Endothelial cell of umbilical vein (primary cell): ENCODE results near the gene IL20. TPM values are rescaled to one million over a fixed set of nuclear protein-coding genes. Genes with fewer than 3 reads are reported as not detected.

Experiments
- Bru-seq: library from RNA; stranded (reverse); fragments of 400-500 nt; gene quantifications from one replicate; lab custom pipeline; 2021; lab: Mats Ljungman, UMichigan
- BruChase-seq, 2 experiments: library from RNA; stranded (reverse); fragments of 400-500 nt; gene quantifications; one replicate each; lab custom pipeline; 2021; lab: Mats Ljungman, UMichigan
- BruUV-seq: library from RNA; stranded (reverse); fragments of 400-500 nt; replicated peaks from 2 replicates; lab custom pipeline; 2021; lab: Mats Ljungman, UMichigan
- CTCF ChIA-PET: fragments of 300-600, 350-600 bp; sonication (Branson Sonifier 250); formaldehyde crosslinking; loops from one replicate; lab custom pipeline; 2021; ENCODE audit warnings: antibody characterized with exemption, inconsistent platforms; lab: Charles Lee
- POLR2A ChIA-PET: fragments of 300-600, 350-600 bp; sonication (Branson Sonifier 250); formaldehyde crosslinking; loops from one replicate; lab custom pipeline; 2021; ENCODE audit warnings: antibody characterized with exemption, inconsistent platforms; lab: Charles Lee
- DNase-seq: peaks from one replicate; pipeline ENCODE4 v3.0.0-alpha.2; 2011; ENCODE audit warnings: low read depth, low spot score
- FAIRE-seq: peaks from 2 replicates; lab custom pipeline; 2011; peaks lifted over from hg19 to GRCh38; lab: Jason Lieb, UNC
- H2AFZ ChIP-seq: 2 replicates; pipeline ENCODE4 v1.6.0; 2012; ENCODE audit warnings: low read depth, low read length, control low read depth, inconsistent platforms
- H3K27ac ChIP-seq: 2 replicates; pipeline ENCODE4 v1.5.1; 2011; ENCODE audit warnings: low read depth, mild to moderate bottlenecking, control low read depth, low read length, moderate library complexity; ENCODE audit not compliant: insufficient read depth
- H3K27me3 ChIP-seq, 2 experiments: 2 replicates each; pipeline versions ENCODE4 v1.6.0 to v1.6.1; 2011; ENCODE audit warnings: low read length in 2 of 2, mixed read lengths in 1 of 2; ENCODE audit not compliant: control insufficient read depth in 2 of 2, insufficient read depth in 2 of 2
- H3K36me3 ChIP-seq, 2 experiments: 2 replicates in 1 of 2; 3 replicates in 1 of 2; pipeline ENCODE4 v1.5.1; 2011; ENCODE audit warnings: low read length in 2 of 2, mild to moderate bottlenecking in 1 of 2, moderate library complexity in 1 of 2; ENCODE audit not compliant: control insufficient read depth in 2 of 2, insufficient read depth in 2 of 2; ENCODE audit errors: extremely low read depth in 1 of 2
- H3K4me1 ChIP-seq: 3 replicates; pipeline ENCODE4 v1.5.1; 2011; ENCODE audit warnings: mild to moderate bottlenecking, low read length; ENCODE audit not compliant: control insufficient read depth, insufficient read depth; ENCODE audit errors: extremely low read depth
- H3K4me2 ChIP-seq: 2 replicates; pipeline ENCODE4 v1.6.1; 2011; ENCODE audit warnings: low read length, control low read depth, mixed read lengths; ENCODE audit not compliant: insufficient read depth
- H3K4me3 ChIP-seq, 3 experiments: fragments of 200-600 bp in 1 of 3; sonication (generic), shearing (Covaris generic) in 1 of 3; replicated peaks in 1 of 3; 2 replicates each; pipeline ENCODE4 v1.5.1; 2011 to 2016; ENCODE audit warnings: control low read depth in 3 of 3, low read length in 3 of 3, mild to moderate bottlenecking in 2 of 3, inconsistent platforms in 1 of 3, low read depth in 1 of 3, moderate library complexity in 1 of 3; ENCODE audit not compliant: insufficient read depth in 1 of 3
- H3K79me2 ChIP-seq: 2 replicates; pipeline ENCODE4 v1.6.0; 2012; ENCODE audit warnings: low read length, inconsistent platforms; ENCODE audit not compliant: control insufficient read depth, insufficient read depth
- H3K9ac ChIP-seq: replicated peaks from 2 replicates; pipeline ENCODE3; 2011; ENCODE audit warnings: low read length, control low read depth; ENCODE audit not compliant: insufficient read depth; ENCODE audit errors: extremely low read depth
- H3K9me1 ChIP-seq: replicated peaks from 3 replicates; pipeline ENCODE4 v1.6.0; 2011; ENCODE audit warnings: mild to moderate bottlenecking, low read length; ENCODE audit not compliant: control insufficient read depth, insufficient read depth; ENCODE audit errors: extremely low read depth
- H3K9me3 ChIP-seq: replicated peaks from 2 replicates; pipeline ENCODE4 v1.5.1; 2012; ENCODE audit warnings: low read length, inconsistent platforms; ENCODE audit not compliant: control insufficient read depth, insufficient read depth
- H4K20me1 ChIP-seq: replicated peaks from 2 replicates; pipeline ENCODE3; 2011; ENCODE audit warnings: mild to moderate bottlenecking, low read length; ENCODE audit not compliant: control insufficient read depth, insufficient read depth; ENCODE audit errors: extremely low read depth
- MYC ChIP-seq: IDR thresholded peaks from one replicate; pipeline ENCODE4 v1.6.1; 2011; ENCODE audit warnings: mild to moderate bottlenecking, low read depth, low read length
- dilution Hi-C: fragments of 300-500 bp; cut with MboI; formaldehyde crosslinking; loops from one replicate; pipeline ENCODE4 v1.15.0; 2019; ENCODE audit warnings: low sequenced_read_pairs; ENCODE audit not compliant: extremely low pct_ligation_motif_present
- intact Hi-C: fragments of 100-400 bp; cut with micrococcal nuclease; formaldehyde crosslinking; loops from one replicate; pipeline ENCODE4 v1.10.0; 2022
- long read RNA-seq: library from polyadenylated mRNA; stranded (forward); transcript quantifications from one replicate; pipeline ENCODE4 v2.0.0, GENCODE V29; 2021
- polyA minus RNA-seq, 3 experiments: library from RNA; depleted of rRNA, polyadenylated mRNA; stranded (reverse); fragments of >200 nt; gene quantifications; 1 replicate in 1 of 3; 2 replicates in 2 of 3; pipeline ENCODE4 v1.2.3, GENCODE V29; 2011
- polyA plus RNA-seq, 4 experiments: library from polyadenylated mRNA; depleted of rRNA in 3 of 4; stranded (reverse) in 3 of 4; unstranded in 1 of 4; fragments of >200 nt; gene quantifications; 2 replicates each; pipeline versions ENCODE4 v1.2.1 to v1.2.3, GENCODE V29; 2011 to 2012; ENCODE audit warnings: missing spikeins in 1 of 4
- total RNA-seq: library from RNA; stranded (reverse); gene quantifications from 2 replicates; pipeline ENCODE4 v1.2.3, GENCODE V29; 2021
- TF ChIP-seq, protein P1 (sequence below), 2 donors: IDR thresholded peaks; 1 replicate in 1 of 2; 2 replicates in 1 of 2; pipeline ENCODE4 v1.5.1; 2011; ENCODE audit warnings: low read length in 2 of 2, mild to moderate bottlenecking in 2 of 2, moderate library complexity in 2 of 2, control low read depth in 1 of 2, inconsistent platforms in 1 of 2, low read depth in 1 of 2; ENCODE audit not compliant: insufficient read depth in 1 of 2; ENCODE audit errors: extremely low read depth in 1 of 2

The IL20 gene, protein sequence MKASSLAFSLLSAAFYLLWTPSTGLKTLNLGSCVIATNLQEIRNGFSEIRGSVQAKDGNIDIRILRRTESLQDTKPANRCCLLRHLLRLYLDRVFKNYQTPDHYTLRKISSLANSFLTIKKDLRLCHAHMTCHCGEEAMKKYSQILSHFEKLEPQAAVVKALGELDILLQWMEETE
- total RNA-seq (not detected in 2 replicates), polyA plus RNA-seq (not detected in 2 replicates), polyA minus RNA-seq (not detected in 2 replicates), Bru-seq, nascent RNA (not detected), BruChase-seq, experiment 1, labeled RNA remaining after a 6-hour chase (not detected), BruChase-seq, experiment 2, labeled RNA remaining after a 2-hour chase (not detected)
- not detected in 2 replicates for polyA plus RNA-seq (2011; cell fraction: cytosol; rRNA removed)
- not detected in 2 replicates for polyA plus RNA-seq (2011; cell fraction: nucleus; rRNA removed)
- polyA plus RNA-seq (2012): not detected in 2 replicates
- not detected for polyA minus RNA-seq (2011; cell fraction: cytosol; rRNA and poly(A)+ RNA removed)
- not detected in 2 replicates for polyA minus RNA-seq (2011; cell fraction: nucleus; rRNA and poly(A)+ RNA removed)
- long read RNA-seq: 0 reads

DNA sequence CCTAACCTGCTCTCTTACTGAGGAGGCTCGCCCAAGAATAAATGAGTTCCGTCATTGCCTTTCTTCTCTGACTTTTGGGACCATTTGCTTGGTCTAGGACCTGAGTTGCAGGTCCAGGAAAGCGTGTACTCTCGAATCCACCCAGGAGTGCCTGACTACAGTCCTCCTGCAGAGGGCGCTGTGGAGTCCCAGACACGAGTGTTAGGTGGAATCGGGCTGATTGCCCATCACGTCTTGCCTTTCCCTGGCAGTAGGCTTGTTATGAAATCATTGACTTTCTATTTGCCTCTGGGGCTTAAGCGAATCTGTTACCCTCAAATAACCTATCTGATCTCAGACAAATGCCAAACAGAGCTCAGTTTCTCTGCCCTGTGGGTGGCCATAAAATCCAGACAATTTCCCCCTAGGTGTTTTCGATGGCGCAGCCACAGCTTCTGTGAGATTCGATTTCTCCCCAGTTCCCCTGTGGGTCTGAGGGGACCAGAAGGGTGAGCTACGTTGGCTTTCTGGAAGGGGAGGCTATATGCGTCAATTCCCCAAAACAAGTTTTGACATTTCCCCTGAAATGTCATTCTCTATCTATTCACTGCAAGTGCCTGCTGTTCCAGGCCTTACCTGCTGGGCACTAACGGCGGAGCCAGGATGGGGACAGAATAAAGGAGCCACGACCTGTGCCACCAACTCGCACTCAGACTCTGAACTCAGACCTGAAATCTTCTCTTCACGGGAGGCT lies at the start of gene IL20:
Gene IL20, plus strand, starts transcription at position 685 of the 733 bp plus-strand sequence. CDS start 230 bp downstream, outside the sequence.
- H3K36me3 ChIP-seq: no peaks in the 10 kb centered on the region
- intact Hi-C loops: no loop called here
- no peak for FAIRE-seq
- H3K27me3 ChIP-seq: peaks cover 0 to 2% of the 10 kb centered on the region in 2 experiments
- no peak within 1 kb of the TSS for H2AFZ ChIP-seq
- BruUV-seq: no TSS peak
- ChIA-PET CTCF (interaction anchor here (0.6 to 1.2 kb wide), 3 partner anchors 16 to 47 kb away, joined by 3 to 4 read pairs (median 3); no protein-coding TSS in a partner anchor), POLR2A (no interaction called here)
- no peak within 1 kb of the TSS for H3K9ac ChIP-seq
- no peaks in the 10 kb centered on the region for H3K79me2 ChIP-seq
- DNase-seq: peak; percentile 27
- no peak within 1 kb of the TSS for H3K4me2 ChIP-seq
- dilution Hi-C loops: no loop called here
- H3K9me1 ChIP-seq: no peaks in the 10 kb centered on the region
- TF ChIP-seq, protein P1, sequence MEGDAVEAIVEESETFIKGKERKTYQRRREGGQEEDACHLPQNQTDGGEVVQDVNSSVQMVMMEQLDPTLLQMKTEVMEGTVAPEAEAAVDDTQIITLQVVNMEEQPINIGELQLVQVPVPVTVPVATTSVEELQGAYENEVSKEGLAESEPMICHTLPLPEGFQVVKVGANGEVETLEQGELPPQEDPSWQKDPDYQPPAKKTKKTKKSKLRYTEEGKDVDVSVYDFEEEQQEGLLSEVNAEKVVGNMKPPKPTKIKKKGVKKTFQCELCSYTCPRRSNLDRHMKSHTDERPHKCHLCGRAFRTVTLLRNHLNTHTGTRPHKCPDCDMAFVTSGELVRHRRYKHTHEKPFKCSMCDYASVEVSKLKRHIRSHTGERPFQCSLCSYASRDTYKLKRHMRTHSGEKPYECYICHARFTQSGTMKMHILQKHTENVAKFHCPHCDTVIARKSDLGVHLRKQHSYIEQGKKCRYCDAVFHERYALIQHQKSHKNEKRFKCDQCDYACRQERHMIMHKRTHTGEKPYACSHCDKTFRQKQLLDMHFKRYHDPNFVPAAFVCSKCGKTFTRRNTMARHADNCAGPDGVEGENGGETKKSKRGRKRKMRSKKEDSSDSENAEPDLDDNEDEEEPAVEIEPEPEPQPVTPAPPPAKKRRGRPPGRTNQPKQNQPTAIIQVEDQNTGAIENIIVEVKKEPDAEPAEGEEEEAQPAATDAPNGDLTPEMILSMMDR (IDR thresholded peaks at IDR 0.05; ENCODE audit: extremely low read depth in 1 of 2, insufficient read depth in 1 of 2, low read depth in 1 of 2, low read length in 2 of 2): peak; percentile 70 to 72
- no peak for TF ChIP-seq MYC
- H3K27ac ChIP-seq: no peak within 1 kb of the TSS
- no peaks in the 10 kb centered on the region for H3K4me1 ChIP-seq
- no peaks in the 10 kb centered on the region for H4K20me1 ChIP-seq
- H3K9me3 ChIP-seq: no peaks in the 10 kb centered on the region
- no peak within 1 kb of the TSS for H3K4me3 ChIP-seq
